ENCODE results near the gene VWF.
"Not testable (repeated sequence)": the region's sequence is repeated elsewhere in the genome, so short reads cannot be mapped to it uniquely, and the experiment has no call there.

GRCh38 chr12:6148722-6149121 is 24.3 kb upstream of the VWF start:
- TF ChIP-seq, protein P1, sequence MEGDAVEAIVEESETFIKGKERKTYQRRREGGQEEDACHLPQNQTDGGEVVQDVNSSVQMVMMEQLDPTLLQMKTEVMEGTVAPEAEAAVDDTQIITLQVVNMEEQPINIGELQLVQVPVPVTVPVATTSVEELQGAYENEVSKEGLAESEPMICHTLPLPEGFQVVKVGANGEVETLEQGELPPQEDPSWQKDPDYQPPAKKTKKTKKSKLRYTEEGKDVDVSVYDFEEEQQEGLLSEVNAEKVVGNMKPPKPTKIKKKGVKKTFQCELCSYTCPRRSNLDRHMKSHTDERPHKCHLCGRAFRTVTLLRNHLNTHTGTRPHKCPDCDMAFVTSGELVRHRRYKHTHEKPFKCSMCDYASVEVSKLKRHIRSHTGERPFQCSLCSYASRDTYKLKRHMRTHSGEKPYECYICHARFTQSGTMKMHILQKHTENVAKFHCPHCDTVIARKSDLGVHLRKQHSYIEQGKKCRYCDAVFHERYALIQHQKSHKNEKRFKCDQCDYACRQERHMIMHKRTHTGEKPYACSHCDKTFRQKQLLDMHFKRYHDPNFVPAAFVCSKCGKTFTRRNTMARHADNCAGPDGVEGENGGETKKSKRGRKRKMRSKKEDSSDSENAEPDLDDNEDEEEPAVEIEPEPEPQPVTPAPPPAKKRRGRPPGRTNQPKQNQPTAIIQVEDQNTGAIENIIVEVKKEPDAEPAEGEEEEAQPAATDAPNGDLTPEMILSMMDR (IDR thresholded peaks at IDR 0.05; ENCODE audit: low read depth, low read length), result not testable (repeated sequence)
- TF ChIP-seq, protein P2, sequence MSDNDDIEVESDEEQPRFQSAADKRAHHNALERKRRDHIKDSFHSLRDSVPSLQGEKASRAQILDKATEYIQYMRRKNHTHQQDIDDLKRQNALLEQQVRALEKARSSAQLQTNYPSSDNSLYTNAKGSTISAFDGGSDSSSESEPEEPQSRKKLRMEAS (IDR thresholded peaks at IDR 0.05; ENCODE audit: low read depth, low read length), result not testable (repeated sequence)
- TF ChIP-seq MYC (IDR thresholded peaks at IDR 0.05; ENCODE audit: low read depth, low read length), result not testable (repeated sequence)

Data from NB4 (cell line).